ENCODE data around the gene VAV1.

Gene VAV1, protein sequence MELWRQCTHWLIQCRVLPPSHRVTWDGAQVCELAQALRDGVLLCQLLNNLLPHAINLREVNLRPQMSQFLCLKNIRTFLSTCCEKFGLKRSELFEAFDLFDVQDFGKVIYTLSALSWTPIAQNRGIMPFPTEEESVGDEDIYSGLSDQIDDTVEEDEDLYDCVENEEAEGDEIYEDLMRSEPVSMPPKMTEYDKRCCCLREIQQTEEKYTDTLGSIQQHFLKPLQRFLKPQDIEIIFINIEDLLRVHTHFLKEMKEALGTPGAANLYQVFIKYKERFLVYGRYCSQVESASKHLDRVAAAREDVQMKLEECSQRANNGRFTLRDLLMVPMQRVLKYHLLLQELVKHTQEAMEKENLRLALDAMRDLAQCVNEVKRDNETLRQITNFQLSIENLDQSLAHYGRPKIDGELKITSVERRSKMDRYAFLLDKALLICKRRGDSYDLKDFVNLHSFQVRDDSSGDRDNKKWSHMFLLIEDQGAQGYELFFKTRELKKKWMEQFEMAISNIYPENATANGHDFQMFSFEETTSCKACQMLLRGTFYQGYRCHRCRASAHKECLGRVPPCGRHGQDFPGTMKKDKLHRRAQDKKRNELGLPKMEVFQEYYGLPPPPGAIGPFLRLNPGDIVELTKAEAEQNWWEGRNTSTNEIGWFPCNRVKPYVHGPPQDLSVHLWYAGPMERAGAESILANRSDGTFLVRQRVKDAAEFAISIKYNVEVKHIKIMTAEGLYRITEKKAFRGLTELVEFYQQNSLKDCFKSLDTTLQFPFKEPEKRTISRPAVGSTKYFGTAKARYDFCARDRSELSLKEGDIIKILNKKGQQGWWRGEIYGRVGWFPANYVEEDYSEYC

DNA sequence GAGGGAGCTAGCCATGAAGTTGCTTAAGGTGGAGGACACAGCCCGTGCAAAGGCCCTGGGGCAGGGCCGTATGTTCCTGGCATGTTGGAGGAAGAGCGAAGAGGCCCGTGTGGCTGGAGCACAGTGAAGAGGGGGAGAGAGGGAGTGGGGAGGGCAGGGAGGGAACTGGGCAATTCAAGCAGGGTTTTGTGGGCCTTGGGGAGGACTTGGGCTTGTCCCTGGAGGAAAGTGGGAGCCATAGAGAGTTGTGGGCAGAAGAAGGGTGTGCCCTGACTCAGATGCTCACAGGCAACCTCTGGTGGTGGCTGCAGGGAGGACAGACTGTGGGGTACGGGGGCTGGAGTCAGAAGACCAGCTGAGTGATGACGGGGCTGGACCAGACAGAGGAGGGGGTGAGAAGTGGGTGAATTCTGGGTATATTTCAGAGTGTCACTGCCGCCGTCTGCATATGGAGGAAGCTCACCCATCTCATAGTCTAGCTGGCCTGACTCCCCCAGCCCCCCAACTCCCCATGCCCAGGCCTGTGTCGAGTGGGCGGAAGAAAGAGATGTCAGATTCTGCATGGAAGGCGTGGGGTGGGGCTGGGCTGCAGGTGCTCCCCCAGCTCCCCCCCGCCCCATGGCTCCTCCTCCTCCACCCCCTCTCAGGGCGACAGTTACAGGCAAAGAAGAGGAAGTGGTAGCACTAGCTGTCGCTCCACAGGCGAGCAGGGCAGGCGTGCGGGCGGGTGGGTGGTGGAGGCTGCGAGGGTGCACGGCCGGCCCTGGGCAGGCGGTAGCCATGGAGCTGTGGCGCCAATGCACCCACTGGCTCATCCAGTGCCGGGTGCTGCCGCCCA, at the start of gene VAV1:
VAV1 (plus strand) TSS at position 681 of the 838 bp plus-strand sequence; CDS start at position 781, 100 bp downstream.
- intact Hi-C loops (cut with DNase I): no loop called here
- peak in 5 of 10 donors; percentile 15 to 79 (median 21) for DNase-seq

DNA sequence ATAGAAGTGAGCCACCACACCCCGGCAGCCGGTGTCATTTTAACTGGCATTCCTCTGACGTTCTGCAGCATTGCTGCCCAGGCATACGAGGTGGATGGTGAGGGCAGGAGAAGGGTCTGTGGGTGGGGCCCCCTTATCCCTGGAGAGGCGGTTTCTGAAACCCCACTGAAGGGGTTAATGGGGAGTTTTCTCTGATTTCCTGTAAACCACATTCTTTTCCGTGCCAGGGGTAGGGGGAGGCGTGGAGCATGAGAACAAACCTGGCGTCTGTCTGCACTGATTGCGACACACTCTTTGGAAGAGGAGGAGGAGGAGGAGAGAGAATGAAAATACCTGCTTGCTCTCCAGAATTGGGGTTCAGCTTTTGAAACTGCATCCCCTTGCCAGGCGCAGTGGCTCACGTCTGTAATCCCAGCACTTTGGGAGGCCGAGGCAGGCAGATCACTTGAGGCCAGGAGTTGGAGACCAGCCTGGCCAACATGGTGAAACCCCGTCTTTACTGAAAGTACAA, 49.3 kb upstream of the VAV1 start:
- peak in 3 of 10 donors; percentile 13 to 72 (median 35) for DNase-seq

GRCh38 chr19:6723738-6724137, 48.8 kb upstream of the VAV1 start:
- intact Hi-C loops (cut with DNase I): no loop called here
- peak in 2 of 10 donors; percentile 2 to 39 for DNase-seq

More for the DNA sequence above, 49.3 kb upstream of the VAV1 start:
- intact Hi-C loops (cut with DNase I): no loop called here

DNA sequence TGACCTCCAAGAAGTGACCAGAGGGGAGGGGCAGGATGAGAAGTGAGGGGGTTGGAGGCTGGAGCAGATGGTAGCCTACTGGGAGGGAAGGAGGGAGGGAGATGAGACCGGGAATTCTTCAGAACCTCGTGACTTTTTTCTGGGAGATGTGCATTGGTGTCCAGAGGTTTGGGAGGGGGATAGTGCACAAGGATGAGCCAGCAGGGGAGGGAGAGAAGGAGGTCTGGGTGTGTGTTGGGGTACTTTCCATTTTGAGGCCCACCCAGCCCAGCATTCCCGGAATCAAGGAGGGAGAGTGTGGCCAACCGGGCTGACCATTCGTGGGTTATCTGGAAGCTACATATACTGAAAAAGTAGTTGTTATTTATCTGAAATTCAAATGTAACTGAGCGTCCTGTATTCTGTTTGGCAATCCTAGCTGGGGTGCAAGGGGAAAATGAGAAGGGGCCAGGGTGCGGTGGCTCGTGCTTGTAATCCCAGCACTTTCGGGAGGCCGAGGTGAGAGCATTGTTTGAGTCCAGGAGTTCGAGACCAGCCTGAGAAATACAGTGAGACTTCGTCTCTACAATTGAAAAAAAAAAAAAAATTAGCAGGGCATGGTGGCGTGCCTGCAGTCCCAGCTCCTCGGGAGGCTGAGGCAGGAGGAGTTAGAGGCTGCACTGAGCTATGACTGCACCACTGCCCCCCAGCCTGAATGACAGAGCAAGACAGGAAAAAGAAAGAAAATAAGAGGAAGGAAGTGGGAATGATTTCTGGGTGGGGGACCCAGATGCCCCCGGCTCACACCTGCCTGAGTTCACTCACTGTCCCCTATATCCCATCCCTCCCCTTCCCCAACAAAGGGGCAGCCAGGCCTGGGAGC, 47.6 kb upstream of the VAV1 start:
- intact Hi-C loops (cut with DNase I): no loop called here
- DNase-seq: peak in 2 of 10 donors; percentile 53 to 57

DNA sequence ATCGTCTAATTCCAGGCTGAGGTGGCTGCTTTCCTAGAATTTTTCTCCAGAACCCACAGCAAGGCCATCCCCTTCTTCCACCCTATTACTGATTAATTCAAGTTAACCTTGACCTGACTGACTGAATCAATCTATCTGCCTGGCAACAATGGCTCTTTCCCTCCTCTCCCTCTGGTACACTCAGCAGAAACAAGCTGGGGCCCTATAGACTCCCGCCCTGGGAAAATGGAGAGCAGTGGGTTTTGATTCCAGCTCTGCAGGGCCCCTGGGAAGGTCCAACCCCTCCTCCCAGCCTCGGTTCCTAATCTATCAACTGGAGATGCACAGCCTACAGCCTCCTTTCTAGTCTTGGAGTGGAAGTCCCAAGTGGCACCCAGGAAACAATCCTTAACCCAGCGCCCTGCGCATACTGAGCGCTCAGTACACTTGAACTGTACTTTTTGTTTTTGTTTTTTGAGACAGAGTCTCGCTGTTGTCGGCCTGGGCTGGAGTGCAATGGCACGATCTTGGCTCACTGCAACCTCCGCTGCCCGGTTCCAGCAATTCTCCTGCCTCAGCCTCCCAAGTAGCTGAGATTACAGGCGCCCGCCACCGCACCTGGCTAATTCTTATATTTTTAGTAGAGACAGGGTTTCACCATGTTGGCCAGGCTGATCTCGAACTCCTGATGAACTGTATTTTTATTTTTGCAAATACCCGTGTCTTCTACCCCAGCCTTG, 46.8 kb upstream of the VAV1 start:
- intact Hi-C loops (cut with DNase I): no loop called here
- DNase-seq: peak in 1 of 10 donors; percentile 56

DNA sequence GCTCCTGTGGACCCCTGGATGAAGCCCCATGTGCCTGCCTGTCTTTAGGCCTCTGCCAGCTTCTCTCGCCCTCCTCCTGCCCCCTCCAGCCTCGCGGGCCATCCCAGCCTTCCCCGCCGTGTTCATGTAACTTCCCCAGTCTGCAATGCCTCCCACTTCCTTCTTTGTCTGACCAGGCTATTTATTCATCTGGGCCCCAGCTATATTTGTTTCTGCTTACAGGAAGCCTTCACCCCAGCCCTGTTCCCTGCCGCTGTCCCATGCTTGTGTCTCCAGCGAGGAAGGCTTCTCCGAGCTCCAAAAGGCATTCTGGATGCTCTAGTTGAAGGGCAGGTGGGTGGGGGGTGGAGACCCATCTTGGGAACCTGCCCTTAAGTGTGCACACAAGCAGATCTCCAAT, 44.2 kb upstream of the VAV1 start:
- DNase-seq: peak in 2 of 10 donors; percentile 29 to 77
- intact Hi-C loops (cut with DNase I): no loop called here

- intact Hi-C loops (cut with DNase I): no loop called here
- DNase-seq: peak in 1 of 10 donors; percentile 65
Measured at GRCh38 chr19:6729573-6730152, 42.8 kb upstream of the VAV1 start.

GRCh38 chr19:6730153-6730804, 42.2 kb upstream of the VAV1 start:
- DNase-seq: peak in 6 of 10 donors; percentile 27 to 93 (median 50)
- intact Hi-C loops (cut with DNase I): no loop called here

GRCh38 chr19:6730941-6731670, 41.4 kb upstream of the VAV1 start:
- intact Hi-C loops (cut with DNase I): no loop called here
- DNase-seq: peak in 2 of 10 donors; percentile 12 to 76

- intact Hi-C loops (cut with DNase I): no loop called here
- DNase-seq: peak in 2 of 10 donors; percentile 55 to 62
Measured at GRCh38 chr19:6731822-6732221, 40.7 kb upstream of the VAV1 start.

GRCh38 chr19:6732803-6733337, 39.6 kb upstream of the VAV1 start:
- DNase-seq: peak in 2 of 10 donors; percentile 47 to 59
- intact Hi-C loops (cut with DNase I): no loop called here

DNA sequence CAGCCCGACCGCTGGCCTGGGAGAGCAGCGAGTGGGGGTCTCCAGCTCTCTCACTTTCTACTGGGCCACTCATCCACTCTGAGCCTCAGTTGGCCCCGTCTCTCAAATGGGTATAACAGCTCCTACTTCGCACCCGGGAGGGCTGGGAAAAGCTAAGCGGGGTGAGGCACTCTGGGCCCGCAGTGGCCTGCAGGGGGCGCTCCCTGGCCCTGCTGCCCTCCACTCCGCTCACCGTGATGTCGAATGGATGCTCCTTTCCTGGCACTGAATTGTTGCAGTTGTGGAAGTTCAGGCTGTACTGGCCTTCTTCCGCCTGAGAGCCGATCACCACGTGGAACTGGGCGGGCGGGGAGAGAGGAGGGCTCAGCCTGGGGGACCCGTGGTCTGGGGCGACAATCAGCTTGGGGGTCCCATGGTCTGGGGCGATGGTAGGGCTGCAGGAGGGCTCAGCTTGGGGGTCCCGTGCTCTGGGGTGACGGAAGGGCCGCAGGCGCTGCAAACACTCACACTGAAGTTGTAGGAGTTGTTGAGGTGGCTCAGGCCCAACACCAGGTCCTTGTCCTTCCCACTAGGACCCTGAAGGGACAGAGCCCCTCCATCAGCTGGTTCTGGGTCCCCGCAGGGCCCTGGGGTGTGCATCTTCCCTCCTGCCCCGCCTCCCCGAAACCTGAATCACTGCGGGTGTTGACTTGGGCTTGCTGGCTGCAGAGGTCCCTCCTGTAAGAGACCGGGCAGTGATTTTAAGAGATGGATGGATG, 39.0 kb upstream of the VAV1 start:
- peak in 2 of 10 donors; percentile 45 to 60 for DNase-seq
- intact Hi-C loops (cut with DNase I): no loop called here

DNA sequence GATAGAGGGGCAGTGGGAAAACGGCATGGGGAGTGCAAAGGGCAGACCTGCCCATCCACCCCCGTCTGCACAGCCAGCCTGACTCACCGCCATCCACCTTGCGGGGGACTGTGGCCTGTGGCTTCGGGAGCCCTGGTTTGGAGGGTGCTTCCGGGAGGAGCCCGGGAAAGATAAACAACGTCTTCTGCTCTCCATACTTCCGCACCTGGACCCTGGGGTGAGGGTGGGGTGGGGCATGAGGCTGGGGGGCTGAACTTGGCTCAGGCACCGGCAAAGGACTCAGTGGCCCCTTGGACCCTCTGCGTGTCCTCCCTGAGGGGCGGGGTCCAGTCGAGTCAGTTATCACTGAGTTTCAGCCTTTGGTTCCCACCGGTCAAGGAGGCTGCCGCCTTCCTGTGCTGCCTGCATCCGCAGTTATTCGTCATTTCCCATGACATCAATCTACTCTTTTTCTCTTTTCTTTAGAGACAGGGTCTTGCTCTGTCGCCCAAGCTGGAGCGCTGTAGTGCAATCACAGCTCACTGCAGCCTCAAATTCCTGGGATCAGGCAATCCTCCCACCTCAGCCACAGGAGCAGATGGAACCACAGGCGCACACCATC, 38.3 kb upstream of the VAV1 start:
- peak in 3 of 10 donors; percentile 24 to 67 (median 39) for DNase-seq
- intact Hi-C loops (cut with DNase I): no loop called here

DNA sequence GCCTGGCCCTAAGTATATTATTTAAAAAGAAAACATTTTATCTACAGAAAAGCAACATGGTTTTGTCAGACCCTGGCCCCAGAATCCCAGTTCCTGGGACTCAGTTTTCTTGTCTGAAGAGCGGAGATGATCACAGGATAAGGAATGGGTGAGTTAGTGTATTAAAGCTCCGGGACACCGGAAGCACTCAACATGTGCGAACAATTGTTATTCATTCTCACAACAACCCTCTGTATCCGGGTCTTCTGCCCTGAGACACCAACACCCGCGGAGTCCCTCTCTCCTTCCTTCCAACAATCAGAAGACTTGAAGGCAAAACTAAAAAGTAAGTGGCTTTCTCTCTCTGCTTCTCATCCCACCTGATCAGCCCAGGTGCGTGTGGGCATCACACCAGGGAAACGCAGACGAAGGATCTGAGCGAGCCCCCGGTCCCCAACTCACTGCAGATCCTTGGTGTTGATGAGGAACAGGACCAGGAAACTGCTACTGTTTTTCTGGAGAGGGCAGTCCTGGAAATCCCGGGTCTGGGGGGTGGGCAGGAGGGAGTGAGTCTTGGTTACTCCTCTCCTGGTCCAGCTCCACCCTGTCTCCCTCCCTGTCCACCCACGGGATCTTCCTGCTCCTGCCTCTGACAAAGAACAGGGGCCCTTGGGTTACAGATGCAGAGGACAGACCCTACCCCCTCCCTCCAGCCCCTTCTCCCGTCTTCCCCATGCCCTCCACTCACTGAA, 37.2 kb upstream of the VAV1 start:
- intact Hi-C loops (cut with DNase I): loop anchor here (5.0 kb wide), 1 partner anchor 208 kb away; no protein-coding TSS in a partner anchor
- DNase-seq: peak in 2 of 10 donors; percentile 16 to 71

Measured in posterior cingulate gyrus (tissue), 11 donors.